AG10803 (cell line): ENCODE data around the gene USPL1.

Source experiments
- DNase-seq: peaks from one replicate; pipeline ENCODE4 v3.0.0; 2010; ENCODE audit warnings: low read depth
- H3K4me3 ChIP-seq: 2 replicates; pipeline ENCODE4 v1.5.1; 2011; ENCODE audit warnings: mild to moderate bottlenecking, low read length, control low read depth
- CTCF ChIP-seq: conservative IDR thresholded peaks from 2 replicates; pipeline ENCODE4 v1.5.1; 2011; ENCODE audit warnings: mild to moderate bottlenecking, low read length, control low read depth, inconsistent platforms

Gene USPL1

GRCh38 chr13:30617315-30618185, at the start of gene USPL1:
Gene USPL1, plus strand, starts transcription at chr13:30617920. Its CDS starts 3,221 bp downstream, at chr13:30621141.
- H3K4me3 ChIP-seq: peak within 1 kb of the TSS; percentile 93
- peak; percentile 100 for DNase-seq
- no peak for TF ChIP-seq CTCF

GRCh38 chr13:30569901-30570576, 47.7 kb upstream of the USPL1 start:
- TF ChIP-seq CTCF: no peak
- H3K4me3 ChIP-seq: no peak overlapping the region
- DNase-seq: peak; percentile 94

- no peak overlapping the region for H3K4me3 ChIP-seq
- TF ChIP-seq CTCF: no peak
- no peak for DNase-seq
These were observed 47.0 kb upstream of the USPL1 start for GRCh38 chr13:30570691-30571090.

GRCh38 chr13:30572859-30573275, 44.9 kb upstream of the USPL1 start:
- DNase-seq: peak; percentile 54
- peak overlapping the region; percentile 52 for H3K4me3 ChIP-seq
- peak; percentile 53 for TF ChIP-seq CTCF

GRCh38 chr13:30576528-30576927, 41.2 kb upstream of the USPL1 start:
- no peak for DNase-seq
- TF ChIP-seq CTCF: no peak
- H3K4me3 ChIP-seq: no peak overlapping the region

- TF ChIP-seq CTCF: no peak
- DNase-seq: peak; percentile 90
- no peak overlapping the region for H3K4me3 ChIP-seq
These were observed 40.3 kb upstream of the USPL1 start for GRCh38 chr13:30577401-30577852.
